Vagina (tissue), 2 donors: ENCODE results near the gene SLC35A5. TPM values are rescaled to one million over a fixed set of nuclear protein-coding genes. Genes with fewer than 3 reads are reported as not detected.
A peak's percentile ranks its signal among the peaks of the same experiment; 100 is the strongest.

ENCODE experiments used
- DNase-seq, 2 donors: peaks; one replicate each; pipeline ENCODE4 v3.0.0-alpha.2; 2017; ENCODE audit errors: extremely low spot score in 2 of 2
- H3K27ac ChIP-seq: fragments of 200-600 bp; sonication (generic); one replicate; pipeline ENCODE4 v1.5.1; 2019
- H3K27me3 ChIP-seq: fragments of 200-600 bp; sonication (generic); one replicate; pipeline ENCODE4 v1.5.1; 2019
- H3K36me3 ChIP-seq, 2 donors: fragments of 200-600 bp; sonication (generic); one replicate each; pipeline ENCODE4 v1.5.1; 2017 to 2019
- H3K4me1 ChIP-seq: fragments of 200-600 bp; sonication (generic); one replicate; pipeline ENCODE4 v1.5.1; 2019
- H3K4me3 ChIP-seq, 2 donors: fragments of 200-600 bp; sonication (generic); 1 replicate in 1 of 2; 2 replicates in 1 of 2; pipeline ENCODE4 v1.5.1; 2016 to 2019
- H3K9me3 ChIP-seq: fragments of 200-600 bp; sonication (generic); one replicate; pipeline ENCODE4 v1.5.1; 2019
- POLR2A ChIP-seq, 2 donors: fragments of 450-650 bp; IDR thresholded peaks; one replicate each; pipeline ENCODE4 v1.6.1; 2017; ENCODE audit warnings: antibody characterized with exemption in 2 of 2, mild to moderate bottlenecking in 2 of 2, moderate library complexity in 2 of 2
- POLR2AphosphoS5 ChIP-seq, 2 donors: sonication (generic); formaldehyde crosslinking; IDR thresholded peaks; one replicate each; pipeline ENCODE4 v1.9.0; 2017; ENCODE audit warnings: antibody characterized with exemption in 2 of 2, mild to moderate bottlenecking in 2 of 2, low read depth in 1 of 2; ENCODE audit not compliant: insufficient read depth in 1 of 2
- intact Hi-C: fragments of 100-400 bp; cut with DNase I; formaldehyde crosslinking; loops from one replicate; pipeline ENCODE4 v1.15.1; 2023
- total RNA-seq: library from RNA; depleted of rRNA; stranded (reverse); fragments of >200 nt; gene quantifications from one replicate; pipeline ENCODE4 v1.2.3, GENCODE V29; 2016
- TF ChIP-seq, protein P1 (sequence below), 3 experiments: fragments of 450-650 bp in 2 of 3; fragments of 200-600 bp in 1 of 3; sonication (generic) in 1 of 3; IDR thresholded peaks; one replicate each; pipeline ENCODE4 v1.5.1; 2017 to 2019; ENCODE audit warnings: antibody characterized with exemption in 3 of 3, mild to moderate bottlenecking in 2 of 3, moderate library complexity in 2 of 3

The SLC35A5 gene
- total RNA-seq, 1 donor from 2014 or later = 12.8 TPM

DNA sequence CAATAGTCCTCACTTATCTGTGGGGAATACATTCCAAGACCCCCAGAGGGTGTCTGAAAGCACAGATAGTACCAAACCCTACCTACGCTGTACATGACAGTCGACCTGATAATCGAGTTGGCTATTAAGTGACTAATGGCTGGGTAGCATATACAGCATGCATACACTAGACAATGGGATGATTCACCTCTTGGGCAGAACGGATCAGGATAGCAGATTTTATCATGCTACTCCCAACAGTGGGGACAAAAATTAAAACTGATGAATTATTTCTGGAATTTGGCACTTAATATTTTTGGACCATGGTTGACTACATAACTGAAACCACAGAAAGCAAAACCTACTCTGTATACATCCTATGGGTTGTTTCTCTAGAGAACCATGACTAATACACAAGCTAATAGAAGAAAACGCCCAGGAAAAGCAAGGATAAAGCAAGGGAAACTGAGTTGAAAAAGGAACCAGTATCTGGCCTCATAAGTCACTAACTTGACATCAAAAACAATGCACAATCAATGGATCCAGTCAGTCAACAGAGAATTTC, 15.6 kb upstream of the SLC35A5 start:
- no peak for DNase-seq
- TF ChIP-seq POLR2A (IDR thresholded peaks at IDR 0.05) (no peak), POLR2AphosphoS5 (IDR thresholded peaks at IDR 0.05; ENCODE audit: insufficient read depth in 1 of 2, low read depth in 1 of 2) (no peak)
- TF ChIP-seq, protein P1, sequence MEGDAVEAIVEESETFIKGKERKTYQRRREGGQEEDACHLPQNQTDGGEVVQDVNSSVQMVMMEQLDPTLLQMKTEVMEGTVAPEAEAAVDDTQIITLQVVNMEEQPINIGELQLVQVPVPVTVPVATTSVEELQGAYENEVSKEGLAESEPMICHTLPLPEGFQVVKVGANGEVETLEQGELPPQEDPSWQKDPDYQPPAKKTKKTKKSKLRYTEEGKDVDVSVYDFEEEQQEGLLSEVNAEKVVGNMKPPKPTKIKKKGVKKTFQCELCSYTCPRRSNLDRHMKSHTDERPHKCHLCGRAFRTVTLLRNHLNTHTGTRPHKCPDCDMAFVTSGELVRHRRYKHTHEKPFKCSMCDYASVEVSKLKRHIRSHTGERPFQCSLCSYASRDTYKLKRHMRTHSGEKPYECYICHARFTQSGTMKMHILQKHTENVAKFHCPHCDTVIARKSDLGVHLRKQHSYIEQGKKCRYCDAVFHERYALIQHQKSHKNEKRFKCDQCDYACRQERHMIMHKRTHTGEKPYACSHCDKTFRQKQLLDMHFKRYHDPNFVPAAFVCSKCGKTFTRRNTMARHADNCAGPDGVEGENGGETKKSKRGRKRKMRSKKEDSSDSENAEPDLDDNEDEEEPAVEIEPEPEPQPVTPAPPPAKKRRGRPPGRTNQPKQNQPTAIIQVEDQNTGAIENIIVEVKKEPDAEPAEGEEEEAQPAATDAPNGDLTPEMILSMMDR (IDR thresholded peaks at IDR 0.05) = no peak
- Histone ChIP-seq H3K27ac (no peak overlapping the region), H3K36me3 (peaks cover 0 to 45% of the 10 kb centered on the region in 2 donors), H3K9me3 (no peaks in the 10 kb centered on the region), H3K27me3 (no peaks in the 10 kb centered on the region), H3K4me1 (peaks cover 4% of the 10 kb centered on the region), H3K4me3 (no peak overlapping the region)
- intact Hi-C loops = no loop called here

DNA sequence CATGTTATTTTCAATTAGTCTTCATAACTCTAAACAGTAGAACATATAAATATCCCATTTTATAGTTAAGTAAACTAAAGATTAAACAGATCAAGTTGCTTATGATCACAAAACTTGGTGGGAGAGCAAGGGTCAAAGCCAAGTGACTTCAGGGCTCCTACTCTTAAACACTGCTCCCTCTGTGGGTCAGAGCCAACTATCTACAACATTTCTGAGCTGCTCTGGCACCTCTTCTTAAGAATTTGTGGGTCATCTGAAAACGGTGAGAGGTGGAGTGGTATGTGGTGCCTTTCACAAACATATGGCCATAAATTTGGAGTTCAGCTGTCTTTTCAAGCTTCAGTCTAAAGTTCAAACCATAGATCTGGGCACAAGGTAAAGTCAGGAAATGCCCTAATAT, 11.0 kb upstream of the SLC35A5 start:
- H3K36me3 ChIP-seq = peaks cover 0 to 24% of the 10 kb centered on the region in 2 donors
- TF ChIP-seq POLR2A (IDR thresholded peaks at IDR 0.05) (no peak), POLR2AphosphoS5 (IDR thresholded peaks at IDR 0.05; ENCODE audit: insufficient read depth in 1 of 2, low read depth in 1 of 2) (no peak)
- TF ChIP-seq, protein P1 (IDR thresholded peaks at IDR 0.05) = no peak
- DNase-seq = no peak
- no peak overlapping the region for H3K4me3 ChIP-seq
- no peaks in the 10 kb centered on the region for H3K9me3 ChIP-seq
- intact Hi-C loops = no loop called here
- H3K27me3 ChIP-seq = no peaks in the 10 kb centered on the region
- no peak overlapping the region for H3K27ac ChIP-seq
- peaks cover 16% of the 10 kb centered on the region for H3K4me1 ChIP-seq

DNA sequence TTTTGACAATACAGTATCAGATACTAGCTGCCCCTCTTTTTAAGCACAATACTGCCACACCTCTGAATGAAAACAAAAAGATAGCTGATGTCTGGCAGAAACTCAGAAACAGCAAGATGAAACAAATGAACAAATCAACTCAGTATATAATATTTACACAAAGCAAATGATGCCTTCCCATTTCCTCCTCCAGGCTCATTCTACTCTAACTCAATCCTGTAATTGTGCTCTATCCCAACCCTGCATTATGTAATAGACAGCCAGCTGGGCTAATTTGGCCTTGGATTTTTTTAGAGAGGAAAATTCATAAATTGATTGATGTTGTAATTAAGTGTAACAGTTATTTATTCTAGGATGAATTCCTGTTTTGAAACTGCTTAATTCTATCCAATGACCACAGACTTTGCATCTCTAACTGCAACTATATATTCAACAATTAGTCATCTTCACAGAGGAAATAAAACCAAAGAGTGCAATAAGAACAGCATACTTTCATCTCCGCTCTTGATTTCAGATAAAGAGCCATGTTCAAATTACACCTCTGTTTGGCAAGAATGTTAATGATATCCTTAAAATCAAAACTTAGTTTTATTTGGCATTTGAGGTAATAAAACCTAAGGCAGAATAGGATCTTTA, 6.2 kb upstream of the SLC35A5 start:
- no peak for DNase-seq
- H3K4me3 ChIP-seq = no peak overlapping the region
- peaks cover 0 to 8% of the 10 kb centered on the region in 2 donors for H3K36me3 ChIP-seq
- H3K27me3 ChIP-seq = no peaks in the 10 kb centered on the region
- intact Hi-C loops = no loop called here
- peaks cover 45% of the 10 kb centered on the region for H3K4me1 ChIP-seq
- H3K27ac ChIP-seq = no peak overlapping the region
- H3K9me3 ChIP-seq = no peaks in the 10 kb centered on the region
- TF ChIP-seq POLR2AphosphoS5 (IDR thresholded peaks at IDR 0.05; ENCODE audit: insufficient read depth in 1 of 2, low read depth in 1 of 2) = no peak
- TF ChIP-seq POLR2A (IDR thresholded peaks at IDR 0.05) = no peak
- TF ChIP-seq, protein P1 (IDR thresholded peaks at IDR 0.05) = no peak

DNA sequence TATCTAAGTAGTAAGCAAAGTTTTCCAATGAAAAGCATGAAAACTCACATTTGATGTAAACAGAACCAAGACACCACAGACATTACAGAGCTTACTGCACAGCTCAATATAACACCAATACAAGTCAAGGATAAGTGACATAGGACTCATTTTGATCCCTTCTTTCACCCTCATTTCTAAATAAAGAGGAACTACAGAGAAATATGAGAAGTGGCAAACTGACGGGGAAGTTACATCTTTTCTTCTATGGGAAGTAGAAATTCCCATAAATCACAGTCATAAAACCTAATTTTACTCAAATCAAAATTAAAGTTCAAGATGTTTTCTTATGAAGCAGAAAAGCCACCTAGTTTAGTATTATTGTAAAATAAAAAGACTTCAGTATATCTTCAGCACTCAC, 3.9 kb upstream of the SLC35A5 start:
- peaks cover 0 to 8% of the 10 kb centered on the region in 2 donors for H3K36me3 ChIP-seq
- no peak overlapping the region for H3K4me3 ChIP-seq
- no peaks in the 10 kb centered on the region for H3K9me3 ChIP-seq
- intact Hi-C loops = no loop called here
- TF ChIP-seq, protein P1 (IDR thresholded peaks at IDR 0.05) = no peak
- no peak for TF ChIP-seq POLR2AphosphoS5 (IDR thresholded peaks at IDR 0.05; ENCODE audit: insufficient read depth in 1 of 2, low read depth in 1 of 2)
- no peak for TF ChIP-seq POLR2A (IDR thresholded peaks at IDR 0.05)
- peaks cover 44% of the 10 kb centered on the region for H3K4me1 ChIP-seq
- no peak overlapping the region for H3K27ac ChIP-seq
- DNase-seq = no peak
- no peaks in the 10 kb centered on the region for H3K27me3 ChIP-seq

DNA sequence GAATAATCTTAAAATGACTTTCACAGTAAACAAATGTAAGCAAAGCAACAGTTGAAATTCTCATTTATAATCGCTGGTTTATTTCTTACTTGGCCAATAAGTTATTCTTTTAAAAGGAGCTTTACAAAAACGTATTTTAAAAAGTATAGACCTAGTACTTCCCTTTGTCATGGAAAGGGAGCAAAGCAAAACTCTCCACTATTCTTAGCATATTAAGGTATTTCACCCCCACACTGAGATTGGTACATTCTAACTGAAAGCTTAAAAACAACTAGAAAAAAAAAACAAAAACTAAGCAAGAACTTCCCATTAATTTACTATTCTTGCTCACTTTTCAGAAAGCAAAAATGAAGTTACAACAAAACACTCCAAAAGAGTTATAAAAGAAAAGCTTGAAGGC, 1.5 kb upstream of the SLC35A5 start:
- H3K27ac ChIP-seq = peak overlapping the region; percentile 95
- peak overlapping the region; percentile 89 to 98 for H3K4me3 ChIP-seq
- intact Hi-C loops = loop anchor here (10.0 kb wide), 1 partner anchor 74 kb away; no protein-coding TSS in a partner anchor

More for the DNA sequence above, 1.5 kb upstream of the SLC35A5 start:
- Histone ChIP-seq H3K9me3 (no peaks in the 10 kb centered on the region), H3K4me1 (peaks cover 56% of the 10 kb centered on the region), H3K36me3 (peaks cover 0 to 8% of the 10 kb centered on the region in 2 donors), H3K27me3 (no peaks in the 10 kb centered on the region)
- DNase-seq = no peak
- no peak for TF ChIP-seq POLR2A (IDR thresholded peaks at IDR 0.05)
- TF ChIP-seq POLR2AphosphoS5 (IDR thresholded peaks at IDR 0.05; ENCODE audit: insufficient read depth in 1 of 2, low read depth in 1 of 2) = no peak
- TF ChIP-seq, protein P1 (IDR thresholded peaks at IDR 0.05) = no peak
